GM19240 (cell line): ENCODE data around the gene DCP2.

Experiments used
- DNase-seq: peaks from one replicate; pipeline ENCODE4 v3.0.0; 2011; ENCODE audit warnings: low spot score; ENCODE audit not compliant: insufficient read length

Gene DCP2

GRCh38 chr5:113065626-113066025, 89.0 kb downstream of the DCP2 start:
- DNase-seq, result no peak

- DNase-seq, result no peak
Observed at GRCh38 chr5:113067635-113068344, 91.2 kb downstream of the DCP2 start.

- no peak for DNase-seq
Observed at GRCh38 chr5:113068559-113068958, 92.0 kb downstream of the DCP2 start.
